HG03575 (cell line): ENCODE data around the gene GALR3.

Experiments used
- ATAC-seq: cut with Tn5 transposase; IDR thresholded peaks from one replicate; pipeline ENCODE4 v1.9.1; 2021; ENCODE audit not compliant: unreplicated experiment, insufficient number of reproducible peaks, low FRiP score; ENCODE audit errors: extremely low read depth

GALR3 gene

DNA sequence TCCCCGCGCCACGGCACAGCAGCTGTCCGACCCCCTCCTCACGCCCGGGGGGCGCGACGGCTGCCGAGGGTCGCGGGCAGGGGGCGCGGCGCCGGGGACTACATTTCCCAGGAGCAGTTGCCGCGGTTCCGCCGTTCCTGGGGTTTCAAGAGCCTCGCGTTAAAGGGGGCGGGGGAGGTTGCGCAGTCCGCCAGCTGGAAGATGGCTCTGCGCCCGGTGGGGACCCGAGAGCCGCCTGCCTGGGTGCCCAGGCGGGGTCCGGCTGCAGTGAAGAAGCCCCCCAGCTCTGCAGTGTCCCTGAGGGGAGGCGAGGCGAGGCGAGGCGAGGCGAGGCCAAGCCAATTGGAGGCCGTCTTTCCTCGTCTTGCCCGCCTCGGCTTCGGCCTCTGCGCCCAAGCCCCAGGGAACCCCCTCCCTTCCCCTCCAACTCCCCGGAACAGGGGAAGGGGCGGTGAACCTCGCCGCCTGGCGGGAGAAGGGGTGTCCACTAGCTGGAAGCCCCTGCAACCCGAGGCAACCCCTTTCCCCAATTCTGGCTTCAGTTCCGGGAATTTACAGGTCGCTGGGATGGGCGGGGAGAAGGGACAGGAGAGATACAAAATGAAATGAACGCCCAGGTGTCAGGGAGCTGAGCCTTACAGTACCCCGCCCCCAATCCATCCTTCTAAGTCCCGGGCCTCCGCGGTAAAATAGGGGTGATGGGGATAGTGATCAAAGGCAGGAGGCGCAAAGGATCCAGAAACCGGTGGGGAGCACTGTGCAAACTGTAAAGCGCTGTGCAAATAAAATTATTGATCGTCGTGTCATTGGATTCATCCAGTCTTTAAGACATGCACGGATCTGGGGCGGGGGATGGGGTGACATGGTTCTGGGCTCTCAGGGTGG is 20.6 kb upstream of the GALR3 start:
- no peak for ATAC-seq

DNA sequence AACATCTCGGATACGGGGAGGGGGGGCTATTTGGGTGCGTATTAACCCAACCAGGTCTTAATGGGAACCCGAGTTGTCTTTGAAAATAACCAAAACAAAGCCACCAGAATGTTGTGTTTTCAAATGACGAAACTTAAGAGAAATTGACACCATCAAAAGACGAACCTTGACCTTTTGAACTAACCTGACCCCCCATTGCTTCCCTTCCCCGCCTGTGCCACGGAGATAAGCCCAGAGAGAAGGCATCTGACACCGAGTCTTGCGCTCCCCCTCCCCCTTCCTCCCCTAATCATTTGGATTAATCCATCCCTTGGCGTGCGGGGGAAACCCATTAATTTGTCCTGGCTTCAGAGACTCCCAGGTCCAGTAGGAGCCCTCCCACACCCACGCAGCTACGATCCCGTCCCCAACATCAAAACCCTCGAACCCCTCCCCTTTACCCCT is 20.0 kb upstream of the GALR3 start:
- ATAC-seq: no peak

DNA sequence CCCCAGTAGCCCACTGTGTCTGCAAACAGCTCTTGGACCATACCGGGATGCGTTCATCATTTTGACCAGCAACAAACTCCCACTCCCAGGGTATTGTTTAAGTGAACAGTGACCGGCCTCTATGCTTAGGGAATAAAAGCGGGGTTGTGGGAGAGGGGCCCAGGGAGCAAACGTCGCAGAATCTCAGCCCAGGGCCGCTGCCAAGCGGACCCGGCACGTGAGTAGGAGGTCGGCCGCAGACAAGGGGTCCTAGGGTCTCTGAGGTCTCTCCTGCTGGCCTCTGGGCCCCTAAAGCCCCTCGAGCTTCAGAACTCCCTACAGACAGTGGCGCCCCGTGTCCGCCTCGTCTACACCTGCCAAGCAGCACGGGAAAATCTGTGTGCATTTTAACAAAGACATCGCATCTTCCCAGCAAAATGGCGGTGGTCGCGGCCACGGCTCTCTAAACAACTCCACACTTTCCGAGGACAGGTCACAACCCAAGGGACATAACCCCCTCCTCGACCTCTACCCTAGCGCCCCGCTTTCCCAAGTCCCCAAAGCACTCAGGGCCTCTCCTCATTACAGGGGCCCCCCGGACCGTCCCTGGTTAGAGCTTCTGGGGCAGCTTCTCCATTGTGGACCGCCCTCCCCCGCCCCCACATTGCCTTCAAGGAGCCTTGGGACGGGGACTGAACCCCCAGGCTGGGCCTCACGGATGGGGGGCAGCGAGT is 19.4 kb upstream of the GALR3 start:
- no peak for ATAC-seq

GRCh38 chr22:37804352-37804880 is 18.8 kb upstream of the GALR3 start:
- ATAC-seq: no peak

DNA sequence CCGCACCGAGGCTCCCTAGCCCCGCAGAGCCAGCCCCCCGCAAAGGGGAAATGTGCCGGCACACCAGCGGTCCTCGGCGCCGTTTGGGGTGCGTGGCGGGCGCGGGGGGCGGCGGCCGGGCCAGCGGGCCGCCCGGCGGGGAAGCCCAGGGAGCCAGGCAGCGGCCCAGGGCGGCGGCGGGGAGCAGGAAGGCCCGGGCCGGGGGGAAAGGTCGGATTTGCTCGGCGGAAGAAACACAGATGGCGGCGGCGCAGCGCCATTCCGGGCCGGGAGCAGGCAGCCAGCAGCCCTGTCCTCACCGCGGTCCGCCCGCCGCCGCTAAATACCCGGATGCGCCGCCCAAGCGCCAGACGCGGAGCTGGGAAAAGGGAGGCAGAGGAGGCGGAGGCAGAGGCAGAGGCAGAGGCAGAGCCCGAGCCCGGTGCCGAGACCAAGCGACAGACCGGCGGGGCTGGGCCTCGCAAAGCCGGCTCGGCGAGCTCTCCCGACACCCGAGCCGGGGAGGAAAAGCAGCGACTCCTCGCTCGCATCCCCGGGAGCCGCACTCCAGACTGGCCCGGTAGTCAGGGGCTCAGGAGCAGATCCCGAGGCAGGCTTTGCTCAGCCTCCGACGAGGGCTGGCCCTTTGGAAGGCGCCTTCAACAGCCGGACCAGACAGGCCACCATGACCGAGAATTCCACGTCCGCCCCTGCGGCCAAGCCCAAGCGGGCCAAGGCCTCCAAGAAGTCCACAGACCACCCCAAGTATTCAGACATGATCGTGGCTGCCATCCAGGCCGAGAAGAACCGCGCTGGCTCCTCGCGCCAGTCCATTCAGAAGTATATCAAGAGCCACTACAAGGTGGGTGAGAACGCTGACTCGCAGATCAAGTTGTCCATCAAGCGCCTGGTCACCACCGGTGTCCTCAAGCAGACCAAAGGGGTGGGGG is 18.0 kb upstream of the GALR3 start:
- ATAC-seq: no peak

DNA sequence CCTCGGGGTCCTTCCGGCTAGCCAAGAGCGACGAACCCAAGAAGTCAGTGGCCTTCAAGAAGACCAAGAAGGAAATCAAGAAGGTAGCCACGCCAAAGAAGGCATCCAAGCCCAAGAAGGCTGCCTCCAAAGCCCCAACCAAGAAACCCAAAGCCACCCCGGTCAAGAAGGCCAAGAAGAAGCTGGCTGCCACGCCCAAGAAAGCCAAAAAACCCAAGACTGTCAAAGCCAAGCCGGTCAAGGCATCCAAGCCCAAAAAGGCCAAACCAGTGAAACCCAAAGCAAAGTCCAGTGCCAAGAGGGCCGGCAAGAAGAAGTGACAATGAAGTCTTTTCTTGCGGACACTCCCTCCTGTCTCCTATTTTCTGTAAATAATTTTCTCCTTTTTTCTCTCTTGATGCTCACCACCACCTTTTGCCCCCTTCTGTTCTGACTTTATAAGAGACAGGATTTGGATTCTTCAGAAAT is 17.3 kb upstream of the GALR3 start:
- ATAC-seq: no peak

DNA sequence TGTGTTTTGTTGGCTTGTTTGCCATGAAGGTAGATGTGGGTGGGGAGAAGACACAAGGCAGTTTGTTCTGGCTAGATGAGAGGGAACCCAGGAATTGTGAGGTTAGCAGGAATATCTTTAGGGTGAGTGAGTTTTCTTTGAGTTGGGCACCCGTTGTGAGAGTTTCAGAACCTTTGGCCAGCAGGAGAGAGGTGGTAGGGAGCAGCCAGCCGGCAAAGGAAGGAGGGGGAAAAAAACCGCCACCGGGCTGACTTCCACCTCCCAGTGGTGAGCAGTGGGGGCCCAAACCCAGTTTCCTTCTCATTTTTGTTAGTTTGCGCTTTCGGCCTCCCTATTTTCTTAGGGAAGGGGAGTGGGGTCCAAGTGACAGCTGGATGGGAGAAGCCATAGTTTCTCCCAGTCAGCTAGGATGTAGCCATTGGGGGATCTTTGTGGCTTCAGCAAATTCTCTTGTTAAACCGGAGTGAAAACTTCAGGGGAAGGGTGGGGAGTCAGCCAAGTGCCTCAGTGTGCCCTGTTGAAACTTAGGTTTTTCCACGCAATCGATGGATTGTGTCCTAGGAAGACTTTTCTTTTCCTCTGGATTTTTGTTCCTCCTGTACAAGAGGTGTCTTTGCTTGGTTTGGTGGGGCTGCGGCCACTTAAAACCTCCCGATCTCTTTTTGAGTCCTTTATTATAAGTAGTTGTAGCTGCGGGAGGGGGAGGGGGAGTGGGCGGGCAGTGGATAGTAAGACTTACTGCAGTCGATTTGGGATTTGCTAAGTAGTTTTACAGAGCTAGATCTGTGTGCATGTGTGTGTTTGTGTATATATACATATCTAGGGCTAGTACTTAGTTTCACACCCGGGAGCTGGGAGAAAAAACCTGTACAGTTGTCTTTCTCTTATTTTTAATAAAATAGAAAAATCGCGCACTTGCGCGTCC is 16.5 kb upstream of the GALR3 start:
- ATAC-seq: no peak

DNA sequence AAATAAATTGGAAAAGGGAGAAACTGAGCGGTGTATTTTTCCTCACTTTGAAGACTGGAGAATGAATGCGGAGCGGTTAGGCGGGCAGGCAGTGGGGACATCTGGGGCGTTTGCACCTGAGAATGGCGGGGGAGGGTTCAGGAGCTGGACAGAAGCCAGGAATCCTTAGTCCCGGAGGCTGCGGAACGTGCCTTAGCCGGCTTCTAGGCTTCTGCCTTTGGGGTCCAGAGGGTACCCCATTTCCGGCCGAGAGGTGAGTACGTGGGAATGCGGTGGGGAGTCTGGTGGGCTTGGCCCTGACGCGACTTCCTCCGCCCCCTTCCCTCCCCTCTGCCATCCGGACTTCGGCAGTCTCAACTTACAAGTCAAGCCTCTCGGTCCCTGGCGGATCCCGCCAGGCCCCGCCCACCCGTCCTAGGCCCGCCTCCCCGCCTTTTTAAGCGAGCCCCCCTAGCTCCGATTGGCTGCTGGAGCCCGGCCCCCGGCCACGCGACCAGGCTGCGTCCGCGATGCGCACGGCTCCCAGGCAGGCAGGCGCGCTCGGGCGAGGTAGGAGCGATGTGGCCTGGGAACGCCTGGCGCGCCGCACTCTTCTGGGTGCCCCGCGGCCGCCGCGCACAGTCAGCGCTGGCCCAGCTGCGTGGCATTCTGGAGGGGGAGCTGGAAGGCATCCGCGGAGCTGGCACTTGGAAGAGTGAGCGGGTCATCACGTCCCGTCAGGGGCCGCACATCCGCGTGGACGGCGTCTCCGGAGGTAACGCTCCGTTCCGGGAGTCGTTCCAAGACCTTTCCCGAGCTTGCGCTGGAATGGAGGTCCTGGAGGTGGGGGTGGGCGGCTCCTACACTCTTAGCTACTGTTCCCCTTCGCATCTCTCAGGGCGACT is 15.5 kb upstream of the GALR3 start, which contains the start of gene GCAT:
GCAT (plus strand) TSS at position 525 of the 884 bp plus-strand sequence; CDS start at position 559, 34 bp downstream.
- ATAC-seq: no peak

DNA sequence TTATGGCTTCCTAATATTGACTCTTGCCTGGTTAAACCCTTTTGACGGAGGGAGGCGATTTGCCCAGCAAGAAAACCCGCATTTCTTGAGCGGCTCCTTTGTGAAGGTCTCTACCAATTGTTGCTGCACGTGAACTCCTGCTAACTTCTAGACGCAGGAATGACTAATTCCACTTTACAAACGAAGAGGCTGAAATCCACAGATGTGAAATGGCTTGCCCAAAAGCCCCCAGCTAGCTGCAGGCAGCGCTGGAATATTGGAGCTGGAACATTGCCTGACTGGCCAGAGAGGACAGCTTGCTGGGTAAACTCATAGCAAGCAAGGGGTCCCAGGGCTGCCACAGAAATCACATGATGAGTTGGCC is 14.9 kb upstream of the GALR3 start:
- no peak for ATAC-seq

DNA sequence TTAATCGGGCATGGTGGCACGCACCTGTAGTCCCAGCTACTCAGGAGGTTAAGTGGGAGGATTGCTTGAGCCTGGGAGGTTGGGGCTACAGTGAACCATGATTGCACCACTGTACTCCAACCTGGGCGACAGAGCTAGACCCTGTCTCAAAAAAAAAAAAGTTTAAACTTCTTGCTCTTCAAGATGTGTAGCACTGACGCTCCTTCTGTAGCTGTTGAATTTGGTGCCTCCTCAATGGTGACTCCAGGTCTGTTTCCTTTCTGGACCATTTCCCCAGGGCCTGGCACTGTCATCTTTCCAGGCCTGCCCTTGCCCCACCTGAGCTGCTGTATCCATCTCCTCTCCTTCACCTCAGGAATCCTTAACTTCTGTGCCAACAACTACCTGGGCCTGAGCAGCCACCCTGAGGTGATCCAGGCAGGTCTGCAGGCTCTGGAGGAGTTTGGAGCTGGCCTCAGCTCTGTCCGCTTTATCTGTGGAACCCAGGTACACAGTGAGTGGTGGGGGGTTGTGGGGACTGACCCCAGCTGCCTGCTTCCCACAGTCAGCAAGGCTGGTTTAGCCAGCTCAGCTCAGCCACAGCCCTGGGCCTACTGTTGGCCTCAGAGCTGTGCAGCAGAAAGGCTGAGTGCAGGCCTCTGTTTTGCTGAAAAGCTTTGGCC is 13.4 kb upstream of the GALR3 start:
- ATAC-seq: no peak

DNA sequence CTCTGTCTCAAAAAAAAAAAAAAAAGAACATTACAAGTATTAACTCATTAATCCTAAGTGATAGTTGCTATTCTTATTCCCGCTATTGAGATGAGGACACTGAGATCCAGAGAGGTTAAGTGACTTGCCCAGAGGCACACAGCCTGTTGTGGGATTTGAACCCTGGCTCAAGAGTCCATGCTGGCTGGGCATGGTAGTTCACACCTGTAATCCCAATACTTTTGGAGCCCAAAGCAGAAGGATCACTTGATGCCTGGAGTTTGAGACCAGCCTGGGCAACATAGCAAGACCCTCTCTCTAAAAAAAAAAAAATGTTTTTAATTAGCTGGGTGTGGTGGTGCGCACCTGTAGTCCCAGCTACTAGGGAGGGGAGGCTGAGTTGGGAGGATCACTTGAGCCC is 11.3 kb upstream of the GALR3 start:
- ATAC-seq: no peak

- ATAC-seq: no peak
Measured at GRCh38 chr22:37812869-37813678, 10.1 kb upstream of the GALR3 start.

DNA sequence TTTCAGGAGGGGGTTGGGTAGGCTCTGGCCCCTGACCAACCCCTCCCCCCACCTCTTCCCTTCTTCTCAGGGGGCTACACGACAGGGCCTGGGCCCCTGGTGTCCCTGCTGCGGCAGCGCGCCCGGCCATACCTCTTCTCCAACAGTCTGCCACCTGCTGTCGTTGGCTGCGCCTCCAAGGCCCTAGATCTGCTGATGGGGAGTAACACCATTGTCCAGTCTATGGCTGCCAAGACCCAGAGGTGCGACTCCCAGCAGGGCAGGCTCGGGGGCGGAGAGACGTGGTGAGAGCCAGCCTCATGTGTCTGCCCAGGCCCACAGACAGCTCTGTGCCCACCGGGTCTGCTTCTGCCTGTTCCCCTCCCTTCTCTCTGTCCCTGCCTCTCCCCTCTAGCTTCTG is 7.6 kb upstream of the GALR3 start:
- ATAC-seq: no peak

DNA sequence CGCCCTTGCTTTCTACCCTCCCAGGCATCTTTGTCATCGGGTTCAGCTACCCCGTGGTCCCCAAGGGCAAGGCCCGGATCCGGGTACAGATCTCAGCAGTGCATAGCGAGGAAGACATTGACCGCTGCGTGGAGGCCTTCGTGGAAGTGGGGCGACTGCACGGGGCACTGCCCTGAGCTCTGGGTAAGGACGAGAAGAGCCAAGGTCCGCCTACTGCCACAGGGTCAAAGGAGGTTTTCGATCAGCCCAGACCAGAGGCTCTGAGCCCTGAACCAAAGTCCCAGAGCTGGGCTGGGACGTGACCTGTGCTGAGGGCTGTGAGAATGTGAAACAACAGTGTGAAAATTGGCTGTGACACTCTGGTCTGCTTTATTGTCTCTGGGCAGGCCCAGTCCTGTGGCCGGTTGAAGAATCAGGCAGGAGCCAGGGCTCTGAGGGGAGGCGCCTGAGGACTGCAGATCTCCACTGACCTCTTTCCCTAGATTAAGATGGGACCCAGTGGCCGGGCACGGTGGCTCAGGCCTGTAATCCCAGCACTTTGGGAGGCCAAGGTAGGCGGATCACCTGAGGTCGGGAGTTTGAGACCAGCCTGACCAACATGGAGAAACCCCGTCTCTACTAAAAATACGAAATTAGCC is 6.5 kb upstream of the GALR3 start:
- no peak for ATAC-seq

- ATAC-seq: no peak
Measured at GRCh38 chr22:37817705-37818408, 5.3 kb upstream of the GALR3 start.
